Caco-2 (cell line): ENCODE results near the gene CALCOCO1. TPM values are rescaled to one million over a fixed set of nuclear protein-coding genes. Genes with fewer than 3 reads are reported as not detected.

Experiments used
- BruUV-seq: library from RNA; stranded (reverse); fragments of 400-500 nt; replicated peaks from 2 replicates; lab custom pipeline; 2021; lab: Mats Ljungman, UMichigan
- CTCF ChIA-PET: fragments of 300-600 bp; sonication (Branson Sonifier 250); formaldehyde crosslinking; loops from one replicate; lab custom pipeline; 2022; ENCODE audit warnings: antibody characterized with exemption; lab: Charles Lee
- POLR2A ChIA-PET: fragments of 300-600 bp; sonication (Branson Sonifier 250); formaldehyde crosslinking; loops from one replicate; lab custom pipeline; 2022; ENCODE audit warnings: antibody characterized with exemption; lab: Charles Lee
- DNase-seq, 2 experiments: peaks; one replicate each; pipeline versions ENCODE4 v3.0.0 to v3.0.0-alpha.2; 2020 to 2022
- H3K27me3 ChIP-seq: replicated peaks from 2 replicates; pipeline ENCODE4 v1.6.0; 2011; ENCODE audit warnings: low read length; ENCODE audit not compliant: control insufficient read depth, insufficient read depth
- H3K36me3 ChIP-seq: 2 replicates; pipeline ENCODE4 v1.5.1; 2011; ENCODE audit warnings: low read length; ENCODE audit not compliant: control insufficient read depth, insufficient read depth
- H3K4me1 ChIP-seq: fragments of 250-450 bp; sonication (Bioruptor Pico); 2 replicates; pipeline ENCODE4 v1.5.1; 2020; ENCODE audit warnings: mild to moderate bottlenecking
- H3K4me3 ChIP-seq: 2 replicates; pipeline ENCODE4 v1.5.1; 2011; ENCODE audit warnings: low read depth, mild to moderate bottlenecking, control low read depth, low read length
- H3K9me3 ChIP-seq: fragments of 250-450 bp; sonication (Bioruptor Pico); 2 replicates; pipeline ENCODE4 v1.5.1; 2020; ENCODE audit warnings: mild to moderate bottlenecking, moderate library complexity
- H3K27ac Mint-ChIP-seq: one replicate; pipeline ENCODE4 v1.8.0; 2022; ENCODE audit warnings: mixed read lengths; ENCODE audit not compliant: unreplicated experiment
- H3K27me3 Mint-ChIP-seq: one replicate; pipeline ENCODE4 v1.8.0; 2022; ENCODE audit warnings: mixed read lengths; ENCODE audit not compliant: insufficient read depth, unreplicated experiment
- H3K36me3 Mint-ChIP-seq: one replicate; pipeline ENCODE4 v1.8.0; 2022; ENCODE audit warnings: mild to moderate bottlenecking, mixed read lengths; ENCODE audit not compliant: insufficient read depth, unreplicated experiment
- H3K4me1 Mint-ChIP-seq: one replicate; pipeline ENCODE4 v1.8.0; 2022; ENCODE audit warnings: low read depth, mixed read lengths; ENCODE audit not compliant: unreplicated experiment
- H3K4me3 Mint-ChIP-seq: one replicate; pipeline ENCODE4 v1.8.0; 2022; ENCODE audit warnings: mild to moderate bottlenecking, moderate library complexity, mixed read lengths; ENCODE audit not compliant: unreplicated experiment
- H3K9me3 Mint-ChIP-seq: one replicate; pipeline ENCODE4 v1.8.0; 2022; ENCODE audit warnings: mixed read lengths; ENCODE audit not compliant: unreplicated experiment
- intact Hi-C: fragments of 100-400 bp; cut with micrococcal nuclease; formaldehyde crosslinking; loops from one replicate; pipeline ENCODE4 v1.10.0; 2022; ENCODE audit not compliant: unreplicated experiment
- total RNA-seq: library from RNA; stranded (reverse); gene quantifications from 2 replicates; pipeline ENCODE4 v1.2.3, GENCODE V29; 2022
- TF ChIP-seq, protein P1 (sequence below), 2 experiments: fragments of 200-600 bp in 1 of 2; IDR thresholded peaks; 1 replicate in 1 of 2; 2 replicates in 1 of 2; pipeline versions ENCODE4 v1.5.1 to v1.8.0; 2011 to 2022; ENCODE audit warnings: antibody characterized with exemption in 1 of 2, control low read depth in 1 of 2, inconsistent platforms in 1 of 2, low read depth in 1 of 2, low read length in 1 of 2, mild to moderate bottlenecking in 1 of 2, moderate library complexity in 1 of 2; ENCODE audit not compliant: insufficient read depth in 1 of 2, severe bottlenecking in 1 of 2, unreplicated experiment in 1 of 2

CALCOCO1 gene
- total RNA-seq, 1 experiment from 2014 or later = 19.3 TPM

DNA sequence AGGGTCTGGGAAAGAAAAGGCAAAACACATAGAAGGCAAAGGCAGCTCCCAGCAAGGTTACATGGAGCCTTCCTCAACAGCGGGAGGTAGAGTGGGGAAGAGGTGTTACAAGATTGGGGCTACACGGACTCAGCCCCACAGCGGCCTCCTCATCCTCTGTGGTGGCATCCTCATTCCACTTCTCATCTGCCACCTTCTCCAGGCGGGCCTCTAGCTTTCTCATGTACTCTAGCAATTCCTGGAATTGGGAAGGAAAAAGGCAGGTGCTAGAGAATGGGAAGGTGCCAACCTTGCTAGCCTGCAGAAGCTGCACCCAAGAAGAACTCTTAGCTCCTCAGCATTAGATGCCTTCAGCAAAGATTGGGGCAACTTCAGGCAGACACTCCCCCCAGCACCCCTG, 13.2 kb downstream of the CALCOCO1 start:
- CTCF ChIA-PET = interaction anchor here (1.4 kb wide), 1 partner anchor 171 kb away, joined by 4 read pairs; no protein-coding TSS in a partner anchor

DNA sequence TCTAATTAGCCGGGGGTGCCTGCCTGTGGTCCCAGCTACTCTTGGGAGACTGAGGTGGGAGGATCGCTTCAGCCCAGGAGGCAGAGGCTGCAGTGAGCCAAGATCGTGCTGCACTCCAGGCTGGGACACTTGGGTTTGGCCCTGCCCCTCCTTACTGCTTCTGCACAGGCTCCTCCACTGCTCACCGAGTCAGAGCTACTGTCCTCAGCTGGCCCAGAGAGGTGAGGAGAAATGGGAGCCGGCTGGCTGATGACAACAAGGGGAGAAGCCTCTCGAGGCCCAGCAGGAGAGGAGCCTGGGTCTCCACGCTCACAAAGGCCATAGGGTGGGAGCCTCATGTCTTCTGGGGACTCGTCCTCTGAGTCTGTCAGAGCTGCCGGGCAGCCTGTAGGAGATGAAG, 13.7 kb downstream of the CALCOCO1 start:
- POLR2A ChIA-PET = interaction anchor here (0.5 kb wide), 1 partner anchor 30 kb away, joined by 4 read pairs; no protein-coding TSS in a partner anchor

More for the DNA sequence above, 13.2 kb downstream of the CALCOCO1 start:
- POLR2A ChIA-PET = interaction anchor here (0.5 kb wide), 1 partner anchor 29 kb away, joined by 4 read pairs; no protein-coding TSS in a partner anchor
- Mint-ChIP-seq H3K27ac (no peak overlapping the region), H3K27me3 (peaks cover 7% of the 10 kb centered on the region), H3K9me3 (no peaks in the 10 kb centered on the region), H3K4me1 (no peaks in the 10 kb centered on the region), H3K36me3 (no peaks in the 10 kb centered on the region), H3K4me3 (no peak overlapping the region)
- no peaks in the 10 kb centered on the region for H3K9me3 ChIP-seq
- DNase-seq = no peak
- no peaks in the 10 kb centered on the region for H3K4me1 ChIP-seq
- intact Hi-C loops = no loop called here
- H3K36me3 ChIP-seq = no peaks in the 10 kb centered on the region
- TF ChIP-seq, protein P1, sequence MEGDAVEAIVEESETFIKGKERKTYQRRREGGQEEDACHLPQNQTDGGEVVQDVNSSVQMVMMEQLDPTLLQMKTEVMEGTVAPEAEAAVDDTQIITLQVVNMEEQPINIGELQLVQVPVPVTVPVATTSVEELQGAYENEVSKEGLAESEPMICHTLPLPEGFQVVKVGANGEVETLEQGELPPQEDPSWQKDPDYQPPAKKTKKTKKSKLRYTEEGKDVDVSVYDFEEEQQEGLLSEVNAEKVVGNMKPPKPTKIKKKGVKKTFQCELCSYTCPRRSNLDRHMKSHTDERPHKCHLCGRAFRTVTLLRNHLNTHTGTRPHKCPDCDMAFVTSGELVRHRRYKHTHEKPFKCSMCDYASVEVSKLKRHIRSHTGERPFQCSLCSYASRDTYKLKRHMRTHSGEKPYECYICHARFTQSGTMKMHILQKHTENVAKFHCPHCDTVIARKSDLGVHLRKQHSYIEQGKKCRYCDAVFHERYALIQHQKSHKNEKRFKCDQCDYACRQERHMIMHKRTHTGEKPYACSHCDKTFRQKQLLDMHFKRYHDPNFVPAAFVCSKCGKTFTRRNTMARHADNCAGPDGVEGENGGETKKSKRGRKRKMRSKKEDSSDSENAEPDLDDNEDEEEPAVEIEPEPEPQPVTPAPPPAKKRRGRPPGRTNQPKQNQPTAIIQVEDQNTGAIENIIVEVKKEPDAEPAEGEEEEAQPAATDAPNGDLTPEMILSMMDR (IDR thresholded peaks at IDR 0.05; ENCODE audit: insufficient read depth in 1 of 2, low read depth in 1 of 2, low read length in 1 of 2, severe bottlenecking in 1 of 2, unreplicated experiment in 1 of 2) = no peak
- no TSS peak for BruUV-seq
- no peaks in the 10 kb centered on the region; the same call in 1 of the 2 replicates for H3K27me3 ChIP-seq
- no peak overlapping the region for H3K4me3 ChIP-seq

DNA sequence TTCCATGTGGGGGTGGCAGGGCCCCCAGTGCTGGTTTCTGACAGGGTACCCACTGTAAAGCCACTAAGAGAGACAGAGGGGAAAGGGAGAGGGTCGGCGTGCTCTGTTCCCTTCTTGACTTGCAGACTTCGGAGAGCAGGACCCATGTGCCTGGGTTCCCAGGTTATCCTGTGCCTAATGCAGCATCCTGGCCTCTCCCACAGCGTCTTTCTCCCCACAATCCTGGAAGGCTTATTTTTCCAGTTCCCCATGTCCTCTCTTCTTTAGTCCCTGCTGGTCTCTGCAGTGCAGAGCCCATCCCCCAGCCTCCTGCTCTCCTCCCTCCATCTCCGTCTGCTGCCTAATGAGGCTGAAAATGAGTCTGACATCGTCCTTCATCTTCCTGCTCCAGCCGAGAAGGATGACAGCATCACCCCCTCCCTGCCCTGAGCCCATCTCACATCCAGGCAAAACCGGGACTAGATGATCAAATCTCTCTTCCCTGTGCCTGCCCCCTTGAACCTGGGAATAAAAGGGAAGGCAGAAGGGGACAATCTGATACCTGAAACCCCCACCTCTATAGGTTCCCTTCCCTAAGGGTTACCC, 15.1 kb downstream of the CALCOCO1 start:
- H3K27ac Mint-ChIP-seq = no peak overlapping the region
- H3K4me3 Mint-ChIP-seq = no peak overlapping the region
- Histone ChIP-seq H3K4me3 (no peak overlapping the region), H3K9me3 (no peaks in the 10 kb centered on the region), H3K27me3 (no peaks in the 10 kb centered on the region; the same call in none of the 2 replicates), H3K36me3 (no peaks in the 10 kb centered on the region), H3K4me1 (no peaks in the 10 kb centered on the region)
- H3K27me3 Mint-ChIP-seq = peaks cover 17% of the 10 kb centered on the region
- ChIA-PET CTCF (no interaction called here), POLR2A (no interaction called here)
- no peak for DNase-seq
- intact Hi-C loops = no loop called here
- TF ChIP-seq, protein P1 (IDR thresholded peaks at IDR 0.05; ENCODE audit: insufficient read depth in 1 of 2, low read depth in 1 of 2, low read length in 1 of 2, severe bottlenecking in 1 of 2, unreplicated experiment in 1 of 2) = no peak
- BruUV-seq = no TSS peak
- no peaks in the 10 kb centered on the region for H3K9me3 Mint-ChIP-seq
- H3K4me1 Mint-ChIP-seq = no peaks in the 10 kb centered on the region
- H3K36me3 Mint-ChIP-seq = no peaks in the 10 kb centered on the region

More for the DNA sequence above, 13.7 kb downstream of the CALCOCO1 start:
- H3K4me1 Mint-ChIP-seq = no peaks in the 10 kb centered on the region
- no peaks in the 10 kb centered on the region for H3K36me3 Mint-ChIP-seq
- no peak overlapping the region for H3K27ac Mint-ChIP-seq
- TF ChIP-seq, protein P1 (IDR thresholded peaks at IDR 0.05; ENCODE audit: insufficient read depth in 1 of 2, low read depth in 1 of 2, low read length in 1 of 2, severe bottlenecking in 1 of 2, unreplicated experiment in 1 of 2) = no peak
- H3K27me3 Mint-ChIP-seq = peaks cover 12% of the 10 kb centered on the region
- CTCF ChIA-PET = interaction anchor here (1.4 kb wide), 1 partner anchor 170 kb away, joined by 4 read pairs; no protein-coding TSS in a partner anchor
- Histone ChIP-seq H3K4me3 (no peak overlapping the region), H3K4me1 (no peaks in the 10 kb centered on the region), H3K27me3 (no peaks in the 10 kb centered on the region; the same call in none of the 2 replicates), H3K9me3 (no peaks in the 10 kb centered on the region), H3K36me3 (no peaks in the 10 kb centered on the region)
- BruUV-seq = no TSS peak
- no peak overlapping the region for H3K4me3 Mint-ChIP-seq
- H3K9me3 Mint-ChIP-seq = no peaks in the 10 kb centered on the region
- intact Hi-C loops = no loop called here
- no peak for DNase-seq
